Measurements from ENCODE around the gene ANKRD42. TPM values are rescaled to one million over a fixed set of nuclear protein-coding genes. Genes with fewer than 3 reads are reported as not detected.

Gene ANKRD42
- total RNA-seq = 10 to 100 TPM; 25.8 to 31.3 (median 30.1) TPM

DNA sequence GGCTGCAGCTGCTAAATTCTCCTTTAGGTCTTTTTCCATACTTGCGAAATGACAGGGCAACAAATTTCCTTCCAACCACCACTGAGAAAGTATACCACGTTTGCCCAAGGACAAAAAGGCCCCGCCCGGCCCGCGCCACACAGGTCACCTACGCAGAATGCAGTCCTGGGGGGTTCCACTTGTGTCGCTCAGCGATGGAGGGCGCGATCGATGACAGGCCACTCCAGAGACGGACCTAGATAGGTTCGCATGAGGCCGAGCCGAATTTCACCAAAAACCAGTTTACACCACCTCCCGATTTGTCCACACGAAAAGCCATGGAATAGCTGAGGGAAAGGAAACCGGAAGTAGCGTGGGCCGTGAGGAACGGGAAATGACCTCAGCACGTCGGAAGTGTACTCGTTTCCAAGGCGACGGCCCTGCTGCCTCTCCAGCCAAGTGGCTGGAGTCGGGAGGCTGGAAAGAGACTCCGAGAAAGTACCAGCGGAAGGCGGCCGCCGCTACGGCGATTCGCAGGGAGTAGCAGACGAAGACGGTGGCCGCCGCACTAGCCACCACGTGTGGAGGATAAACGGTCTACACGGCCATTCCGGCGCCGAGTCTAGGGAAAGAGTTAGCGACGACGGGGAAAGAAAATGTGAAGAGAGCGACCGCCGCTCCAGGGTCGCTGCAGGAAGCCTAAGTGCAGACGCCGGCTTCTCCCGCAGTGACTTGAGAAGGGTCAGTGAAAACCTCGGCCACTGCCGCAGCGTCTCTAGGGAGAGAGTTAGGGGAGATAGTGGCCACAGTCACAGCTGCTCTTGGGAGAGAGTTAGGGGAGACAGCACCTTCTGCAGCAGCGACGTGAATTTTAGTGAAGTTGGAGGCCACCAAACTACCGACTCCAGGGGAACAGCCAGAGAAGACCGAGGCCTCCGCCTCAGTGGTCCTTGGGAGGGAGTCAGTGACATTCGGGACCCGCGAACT is at the start of gene ANKRD42:
Gene ANKRD42, plus strand, starts transcription at position 398 of the 966 bp plus-strand sequence. CDS start 959 bp downstream, outside the sequence.
- peak within 1 kb of the TSS; percentile 68 to 89 (median 88) for H3K27ac ChIP-seq
- intact Hi-C loops (cut with DNase I) = loop anchor here (5.0 to 10.0 kb wide), 2 partner anchors 36 to 289 kb away; partner anchors contain the start of genes DDIAS, PCF11 and PRCP
- peaks cover 16 to 18% of the 10 kb centered on the region in 2 donors for H3K36me3 ChIP-seq
- WGBS, 2 donors = 0% methylated on average over 62 to 64 of the region's 67 CpGs
- H3K27me3 ChIP-seq = no peaks in the 10 kb centered on the region
- no peaks in the 10 kb centered on the region for H3K9me3 ChIP-seq
- peaks cover 32 to 35% of the 10 kb centered on the region in 2 donors for H3K4me1 ChIP-seq
- peak; percentile 93 to 94 for DNase-seq
- peak within 1 kb of the TSS; percentile 82 to 95 (median 84) for H3K4me3 ChIP-seq (replicated peaks in 1 of 3)
- TF ChIP-seq POLR2A (IDR thresholded peaks at IDR 0.05) (peak; percentile 14 to 87), CTCF (IDR thresholded peaks at IDR 0.05) (peak in 2 of 6 experiments; percentile 16 to 23)

DNA sequence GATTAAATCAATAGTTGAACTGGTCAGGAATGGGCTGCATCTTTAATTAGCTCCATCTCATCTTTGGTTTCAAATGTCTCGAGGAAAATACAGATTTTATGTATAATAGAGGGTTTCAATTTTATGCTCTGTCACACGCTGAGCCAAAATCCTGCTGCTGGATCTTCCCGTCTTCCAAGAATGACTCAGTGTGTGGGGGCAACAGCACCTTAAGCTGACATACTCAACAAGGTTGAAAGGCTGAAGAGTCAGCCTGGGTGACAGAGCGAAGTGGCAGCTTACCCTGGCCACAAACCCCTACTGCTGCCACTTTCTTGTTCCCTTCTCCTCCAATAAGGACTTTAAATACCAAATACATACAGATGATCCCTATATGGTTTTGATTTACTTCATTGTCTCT is 45.6 kb upstream of the ANKRD42 start:
- Histone ChIP-seq H3K27ac (no peak overlapping the region), H3K27me3 (no peaks in the 10 kb centered on the region), H3K4me1 (no peaks in the 10 kb centered on the region), H3K36me3 (no peaks in the 10 kb centered on the region), H3K4me3 (replicated peaks in 1 of 3) (no peak overlapping the region), H3K9me3 (no peaks in the 10 kb centered on the region)
- intact Hi-C loops (cut with DNase I) = no loop called here
- WGBS, 2 donors = 90 to 95% methylated on average over 4 of the region's 4 CpGs
- DNase-seq = no peak
- TF ChIP-seq POLR2A (IDR thresholded peaks at IDR 0.05) = no peak
- no peak for TF ChIP-seq CTCF (IDR thresholded peaks at IDR 0.05)

DNA sequence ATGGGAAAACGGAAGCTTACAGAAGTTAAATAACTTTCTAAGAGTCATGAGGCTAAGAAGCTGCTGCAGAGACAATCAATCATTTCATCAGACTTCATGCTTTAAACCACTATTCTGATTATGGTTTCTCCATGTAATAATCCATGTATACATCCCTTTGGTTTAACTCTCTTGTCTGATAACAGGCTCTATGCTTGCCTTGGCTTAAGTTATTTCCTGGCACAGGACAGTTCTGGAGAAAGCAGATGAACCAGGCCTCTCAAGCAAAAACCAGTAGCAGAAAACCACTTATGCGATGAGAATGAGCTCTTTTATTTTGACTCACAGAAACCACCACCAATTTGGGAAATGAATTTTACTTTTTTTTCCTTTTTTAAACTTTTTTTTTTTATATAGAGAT is 43.1 kb upstream of the ANKRD42 start:
- WGBS, 2 donors = 91 to 93% methylated on average over 2 of the region's 2 CpGs
- H3K4me1 ChIP-seq = peaks cover under 1% of the 10 kb centered on the region in 2 donors
- no peaks in the 10 kb centered on the region for H3K36me3 ChIP-seq
- H3K27me3 ChIP-seq = no peaks in the 10 kb centered on the region
- TF ChIP-seq POLR2A (IDR thresholded peaks at IDR 0.05) (no peak), CTCF (IDR thresholded peaks at IDR 0.05) (no peak)
- DNase-seq = no peak
- intact Hi-C loops (cut with DNase I) = loop anchor here (10.0 kb wide), 1 partner anchor 76 kb away; the partner anchor contains the start of gene RAB30
- H3K27ac ChIP-seq = no peak overlapping the region
- H3K4me3 ChIP-seq (replicated peaks in 1 of 3) = no peak overlapping the region
- H3K9me3 ChIP-seq = no peaks in the 10 kb centered on the region

GRCh38 chr11:83151274-83151977 is 42.1 kb upstream of the ANKRD42 start:
- 74 to 81% methylated on average over 10 of the region's 10 CpGs for WGBS, 2 donors
- intact Hi-C loops (cut with DNase I) = loop anchor here (10.0 kb wide), 1 partner anchor 77 kb away; the partner anchor contains the start of gene RAB30
- Histone ChIP-seq H3K27ac (no peak overlapping the region), H3K36me3 (no peaks in the 10 kb centered on the region), H3K4me1 (peaks cover 4 to 5% of the 10 kb centered on the region in 2 donors), H3K9me3 (no peaks in the 10 kb centered on the region), H3K4me3 (replicated peaks in 1 of 3) (no peak overlapping the region), H3K27me3 (no peaks in the 10 kb centered on the region)
- no peak for DNase-seq
- TF ChIP-seq POLR2A (IDR thresholded peaks at IDR 0.05) (no peak), CTCF (IDR thresholded peaks at IDR 0.05) (no peak)

All from thyroid gland (tissue), 4 donors.